Raji (cell line): ENCODE data around the gene PPP3CA.

Experiments used
- POLR2A ChIP-seq: IDR thresholded peaks from 2 replicates; pipeline ENCODE4 v1.6.1; 2011; ENCODE audit warnings: low read depth, low read length, control low read depth; ENCODE audit not compliant: insufficient read depth

The PPP3CA gene

DNA sequence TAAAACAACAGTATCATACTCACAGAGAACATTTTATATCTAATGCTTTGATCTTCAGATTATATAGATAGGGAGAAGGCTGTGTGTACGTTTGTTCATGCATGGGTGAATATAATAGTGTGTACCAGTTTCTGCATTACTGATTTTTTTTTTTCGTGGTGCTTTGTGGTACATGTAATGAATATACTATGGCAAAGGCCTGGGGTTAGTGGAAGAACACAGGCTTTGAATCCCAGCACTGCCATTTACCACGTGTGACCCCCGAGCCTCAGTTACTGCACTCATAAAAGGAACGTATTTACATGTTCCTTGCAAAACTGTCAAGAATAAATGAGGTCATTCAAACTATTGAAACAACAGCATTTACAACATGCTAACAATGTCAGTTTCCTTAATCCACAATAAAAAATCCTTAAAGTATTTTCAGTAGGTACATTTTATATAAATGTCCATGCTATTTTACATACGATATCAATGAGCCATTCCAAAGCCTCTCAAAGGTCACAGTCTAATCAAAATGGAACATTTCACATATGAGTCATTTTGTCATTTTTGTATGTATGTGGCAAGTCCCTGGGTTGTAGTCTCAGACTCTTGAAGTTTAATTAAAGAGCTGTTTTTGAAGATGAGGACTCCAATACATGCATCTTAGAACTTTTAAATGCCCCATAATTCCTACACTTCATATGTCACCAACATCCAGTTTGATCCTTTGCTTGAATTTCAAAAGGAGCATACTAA lies 242.8 kb downstream of the PPP3CA start:
- TF ChIP-seq POLR2A: no peak

DNA sequence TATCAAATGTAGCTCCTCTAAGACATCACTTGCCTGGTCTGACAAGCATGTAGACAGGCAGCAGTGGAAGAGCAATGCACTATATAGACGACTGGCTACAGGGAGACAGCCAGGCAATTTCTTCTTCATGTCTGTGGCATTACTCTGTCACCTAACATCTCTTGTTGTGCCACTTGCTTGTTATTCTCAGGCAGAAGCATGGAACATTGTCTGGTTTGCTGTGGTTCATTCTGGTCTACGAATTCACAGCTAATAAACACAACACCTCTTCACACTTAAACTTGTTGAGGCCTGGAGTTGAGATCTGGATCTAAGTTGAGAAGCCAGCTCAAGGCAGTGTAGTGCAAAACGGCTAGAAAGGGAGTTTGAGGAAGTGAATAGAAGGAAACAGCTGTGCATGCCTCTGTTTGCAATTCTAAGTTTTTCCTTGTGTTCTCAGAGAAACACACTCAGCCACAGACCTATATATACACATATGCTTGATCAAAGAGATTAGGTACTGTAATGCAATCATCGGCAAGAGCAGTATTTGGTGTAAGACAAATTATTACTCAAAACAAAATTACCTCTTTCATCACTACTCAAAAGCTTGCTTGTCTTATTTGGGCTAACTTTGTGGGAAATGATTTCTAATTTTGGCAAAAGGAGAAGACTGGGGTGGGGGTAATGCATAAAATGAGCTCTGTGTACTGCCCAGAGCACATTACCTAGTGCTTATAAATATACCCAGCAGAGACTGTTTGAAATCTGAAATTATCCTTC lies 243.8 kb downstream of the PPP3CA start:
- TF ChIP-seq POLR2A: no peak

DNA sequence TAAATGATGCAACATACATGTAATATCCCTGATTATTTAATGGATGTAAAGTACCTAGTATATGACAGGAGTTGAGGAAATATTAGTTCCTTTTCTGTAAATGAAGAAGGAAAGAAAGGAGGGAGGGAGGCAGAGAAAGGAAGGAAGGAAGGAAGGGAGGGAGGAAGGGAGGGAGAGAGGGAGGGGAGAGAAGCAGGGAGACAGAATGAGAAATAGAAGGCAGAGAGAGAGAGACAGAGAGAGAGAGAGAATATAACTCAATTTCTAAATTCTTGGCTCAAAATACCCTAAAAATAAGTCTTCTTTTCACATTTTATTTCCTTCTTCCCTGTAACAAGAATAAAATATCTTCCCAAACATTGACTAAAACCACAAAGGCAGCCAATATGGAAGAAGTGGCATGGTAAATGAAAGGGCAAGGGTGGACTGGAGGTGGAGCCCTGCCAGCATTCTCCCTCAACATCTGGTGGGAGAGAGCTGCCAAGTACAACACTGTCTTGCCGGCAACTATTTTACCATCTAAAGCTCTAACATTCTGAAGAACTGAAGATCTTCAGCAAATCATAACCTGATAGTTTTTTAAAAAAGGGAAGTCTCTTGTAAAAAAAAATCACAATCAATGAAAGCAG lies 245.1 kb downstream of the PPP3CA start:
- TF ChIP-seq POLR2A: no peak

DNA sequence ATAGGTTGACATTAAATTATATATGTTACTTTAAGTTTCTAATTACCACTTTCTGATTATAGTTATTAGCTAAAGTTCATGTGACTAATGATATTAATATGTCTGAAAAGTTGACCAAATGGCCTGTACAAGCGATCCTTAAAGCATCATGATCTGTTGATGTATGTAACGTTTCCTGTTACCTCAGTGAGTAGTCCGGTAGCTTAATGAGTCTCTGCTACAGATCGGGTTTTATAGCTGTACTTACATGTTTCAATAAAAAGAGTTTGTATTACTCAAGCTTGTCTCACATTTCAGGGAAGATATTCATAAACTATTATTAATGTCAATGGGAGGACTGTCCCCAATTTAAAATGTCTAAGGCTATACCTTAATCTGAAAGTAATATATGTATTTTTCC lies 246.3 kb downstream of the PPP3CA start:
- TF ChIP-seq POLR2A: no peak

DNA sequence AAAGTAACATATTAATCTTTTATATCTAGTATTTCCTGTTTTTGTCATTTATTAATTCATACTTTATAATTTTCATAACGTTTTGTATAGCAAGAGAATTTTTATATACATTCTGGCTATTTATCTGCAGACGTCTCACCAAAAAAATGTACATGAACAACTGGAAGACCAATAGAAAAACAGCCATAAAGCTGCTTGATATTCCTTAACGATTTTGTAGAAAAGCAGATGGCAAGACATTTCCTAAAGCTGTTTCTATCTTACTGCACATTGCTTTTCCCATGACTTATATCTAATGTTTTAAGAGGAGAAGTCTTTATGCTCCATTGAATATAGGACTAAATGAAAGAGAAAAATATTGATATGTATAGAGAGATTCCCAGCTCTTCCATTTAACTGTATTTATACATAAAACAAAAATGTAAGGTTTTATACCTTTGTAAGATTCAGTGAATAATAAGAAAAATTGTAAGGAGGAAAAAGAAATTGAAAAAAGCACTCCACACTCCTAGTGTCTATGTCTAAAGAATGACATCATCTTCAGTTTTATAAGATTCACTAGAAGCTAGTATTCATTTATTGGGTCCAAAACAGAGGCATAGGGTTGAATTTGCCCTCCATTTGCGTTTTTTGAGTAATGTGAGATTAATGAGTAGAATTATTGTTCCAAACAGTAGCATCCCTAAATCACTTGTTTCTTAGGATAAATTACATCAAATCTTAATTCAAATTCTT lies 248.5 kb downstream of the PPP3CA start:
- no peak for TF ChIP-seq POLR2A

DNA sequence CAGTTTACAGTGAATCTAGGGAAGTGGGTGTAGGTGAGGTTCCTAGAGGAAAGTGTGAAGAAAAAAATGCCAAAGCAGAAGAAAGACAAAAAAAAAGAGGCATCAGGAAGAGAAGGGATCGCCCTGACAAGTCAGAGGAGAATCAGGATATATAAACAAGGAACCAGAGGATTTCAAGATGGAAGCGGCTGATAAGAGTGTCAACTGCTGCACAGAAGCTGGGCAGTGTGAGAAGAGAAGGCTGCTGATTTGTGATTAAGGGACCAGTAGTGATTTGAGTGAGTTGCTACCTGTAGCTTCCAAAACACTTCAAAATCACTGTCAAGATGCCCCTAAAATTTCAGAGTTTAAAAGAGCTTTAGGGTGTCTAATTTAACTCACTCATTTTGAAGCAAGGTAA lies 258.2 kb downstream of the PPP3CA start:
- no peak for TF ChIP-seq POLR2A

DNA sequence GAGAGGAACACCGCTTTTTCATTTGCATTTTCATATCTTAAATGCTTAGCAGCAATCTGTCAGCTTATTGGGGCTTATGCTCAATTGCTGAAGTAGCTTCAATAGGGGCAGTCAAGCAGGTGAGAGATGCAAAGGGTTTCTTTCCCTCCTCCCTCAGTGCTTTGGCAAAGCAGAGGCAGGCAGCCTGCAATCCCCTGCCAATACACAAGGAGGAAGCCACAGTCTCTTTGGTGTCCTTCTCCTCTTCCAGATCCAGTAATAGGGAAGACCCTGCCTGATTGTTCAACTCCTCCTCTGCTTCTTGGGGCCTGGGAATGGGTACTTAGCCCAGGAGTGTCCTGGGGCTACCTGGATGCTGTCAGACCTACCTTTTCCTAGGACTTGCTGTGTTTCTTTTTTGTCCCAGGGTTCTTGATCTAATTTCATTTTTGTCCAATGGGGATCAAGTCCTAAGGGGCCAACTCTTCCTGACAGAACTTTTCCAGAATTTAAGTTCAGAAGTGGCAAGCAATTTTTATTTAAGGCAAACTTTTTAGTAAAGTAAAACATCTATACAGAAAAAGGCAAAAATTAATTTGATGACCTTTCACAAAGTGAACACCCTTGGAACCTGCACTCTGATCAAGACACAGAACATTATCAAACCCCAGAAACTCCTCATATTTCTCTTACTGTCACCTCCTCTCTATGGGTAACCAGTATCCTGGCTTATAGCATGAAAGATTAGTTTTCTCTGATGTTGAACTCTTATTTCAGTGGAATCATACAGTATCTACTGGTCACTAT lies 260.3 kb downstream of the PPP3CA start:
- no peak for TF ChIP-seq POLR2A

DNA sequence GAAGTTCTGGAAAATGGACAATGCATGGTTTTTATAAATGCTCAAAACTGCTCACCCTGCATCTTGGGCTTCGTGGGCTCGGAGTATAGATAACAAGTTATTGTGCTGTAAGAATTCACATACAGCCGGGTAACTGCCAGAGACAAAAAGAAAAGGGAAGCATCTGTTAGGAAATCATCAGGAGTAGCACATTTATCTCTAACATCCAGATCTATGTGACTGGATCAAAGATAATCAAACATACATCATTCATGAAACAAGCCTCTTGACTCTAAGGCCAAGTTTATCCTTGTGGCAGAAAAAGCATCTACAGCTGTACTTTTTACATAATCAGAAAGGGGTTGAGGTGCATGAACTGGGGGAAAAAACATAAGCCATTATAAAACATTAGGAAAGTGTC lies 264.2 kb downstream of the PPP3CA start:
- TF ChIP-seq POLR2A: no peak

DNA sequence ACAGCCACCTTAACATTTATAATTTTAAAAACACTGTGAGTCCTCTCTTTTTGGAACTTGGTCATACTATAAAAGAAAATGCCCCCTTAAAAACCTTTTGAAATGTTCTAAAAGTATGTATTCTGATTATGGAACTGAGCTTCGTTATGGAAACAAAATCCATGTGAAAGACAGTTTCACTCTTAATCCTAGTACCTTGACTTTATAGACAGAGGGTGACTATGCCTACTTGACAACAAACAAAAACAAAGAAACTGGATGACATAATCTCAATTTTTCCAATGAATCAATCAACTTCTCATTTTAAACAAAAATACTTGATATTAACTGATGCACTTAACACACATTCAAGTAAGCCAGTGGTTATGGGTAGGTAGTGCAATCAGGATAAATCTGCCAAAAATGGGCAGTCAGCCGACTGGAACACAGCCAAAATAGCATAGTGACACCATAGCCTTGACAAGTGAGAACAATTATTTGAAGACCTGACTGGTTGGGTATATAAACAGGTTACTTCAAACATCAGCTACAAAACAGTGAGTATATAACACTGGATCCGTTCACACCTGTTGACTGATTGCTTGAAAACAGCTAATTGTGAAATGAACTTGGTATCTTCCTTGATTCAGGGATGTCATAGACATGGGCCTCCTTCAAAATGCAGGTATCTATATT lies 265.5 kb downstream of the PPP3CA start:
- no peak for TF ChIP-seq POLR2A

DNA sequence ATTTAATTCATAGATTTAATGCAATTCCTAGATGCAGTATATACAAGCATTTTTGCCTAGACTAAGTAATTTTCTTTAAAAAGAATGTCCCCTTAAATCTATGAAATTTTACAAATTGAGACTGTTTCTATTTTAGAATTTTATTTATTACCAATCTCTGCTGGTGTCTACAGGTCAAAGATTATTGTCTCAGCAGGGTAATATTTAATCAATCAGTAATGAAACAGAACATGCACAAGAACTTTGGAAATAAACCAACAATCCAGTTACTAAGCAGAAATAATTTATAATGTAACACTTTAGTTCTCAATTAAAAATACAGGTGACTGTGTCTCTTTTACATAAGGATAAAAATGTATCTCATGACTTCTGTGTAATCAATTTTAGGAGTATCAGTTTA lies 266.2 kb downstream of the PPP3CA start:
- no peak for TF ChIP-seq POLR2A

DNA sequence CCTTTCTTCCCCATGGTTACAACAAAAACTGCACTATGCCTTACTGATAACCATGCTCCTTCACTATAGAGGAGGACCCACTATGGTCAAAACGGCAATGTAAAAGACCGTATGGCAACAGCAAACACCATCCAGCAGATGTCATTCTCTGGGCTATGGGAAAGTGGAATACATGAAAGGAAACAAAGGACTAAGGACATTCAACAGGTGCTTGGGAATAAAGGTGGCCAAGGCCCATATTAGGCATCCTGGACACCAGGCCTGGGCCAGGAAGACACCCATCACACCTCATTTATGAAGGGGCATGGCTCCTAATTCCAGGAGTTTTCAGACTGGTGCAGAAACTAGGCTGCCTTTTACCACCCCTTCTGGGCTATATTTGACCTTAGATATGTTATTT lies 268.4 kb downstream of the PPP3CA start:
- no peak for TF ChIP-seq POLR2A

DNA sequence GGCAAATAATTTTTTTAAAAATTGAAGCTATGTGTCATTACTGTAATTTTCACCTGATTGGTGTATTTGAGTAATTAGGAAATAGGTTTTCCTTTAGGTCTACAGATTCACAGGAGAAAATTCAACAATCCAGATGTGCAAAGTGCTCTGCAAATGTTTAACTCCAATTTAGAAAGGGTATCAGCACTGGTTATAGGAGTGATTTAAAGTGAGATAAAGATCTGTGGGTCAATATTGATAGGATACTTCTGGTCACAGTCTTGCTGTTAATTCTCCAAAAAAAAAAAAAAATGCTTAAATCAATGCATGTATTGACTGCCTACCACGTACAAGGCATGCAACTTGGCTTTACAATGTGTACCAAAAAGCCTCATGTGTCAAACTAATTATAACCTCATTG lies 271.3 kb downstream of the PPP3CA start:
- no peak for TF ChIP-seq POLR2A

DNA sequence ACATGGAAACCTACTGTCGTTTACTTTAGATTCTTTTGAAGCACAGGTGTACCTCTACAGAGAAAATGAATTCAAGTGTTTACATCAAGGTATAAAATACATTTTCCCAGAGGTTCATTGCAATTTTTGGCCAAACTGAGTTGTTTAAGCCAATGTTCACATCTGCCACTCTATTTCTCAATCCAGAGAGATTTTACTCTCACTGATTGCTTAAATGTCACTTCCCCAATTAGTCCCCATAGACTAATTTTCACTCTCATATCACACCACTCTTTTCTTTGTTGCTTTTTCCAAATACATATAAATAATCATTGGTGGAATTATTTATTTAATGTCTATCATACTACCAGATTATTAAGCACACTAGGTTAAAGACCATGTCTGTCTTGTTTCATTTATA lies 271.8 kb downstream of the PPP3CA start:
- TF ChIP-seq POLR2A: no peak

DNA sequence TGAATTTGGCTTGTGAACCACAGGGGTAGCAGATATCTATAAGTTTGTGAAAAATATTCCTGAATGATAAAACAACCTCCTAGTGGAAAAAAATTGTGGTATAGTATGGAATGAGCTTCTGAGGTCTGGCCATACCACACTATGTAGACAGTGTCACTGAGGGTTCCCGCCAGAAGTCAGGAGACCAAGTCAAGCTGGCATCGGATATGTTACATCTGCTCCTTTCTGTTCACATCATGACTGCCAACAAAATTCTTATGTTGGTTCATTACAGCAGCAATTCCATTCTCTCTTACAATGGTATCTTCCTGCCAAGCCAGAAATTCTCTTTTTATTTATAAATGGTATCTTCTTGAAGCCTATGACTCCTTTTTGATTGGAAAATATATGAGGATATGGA lies 273.0 kb downstream of the PPP3CA start:
- no peak for TF ChIP-seq POLR2A

DNA sequence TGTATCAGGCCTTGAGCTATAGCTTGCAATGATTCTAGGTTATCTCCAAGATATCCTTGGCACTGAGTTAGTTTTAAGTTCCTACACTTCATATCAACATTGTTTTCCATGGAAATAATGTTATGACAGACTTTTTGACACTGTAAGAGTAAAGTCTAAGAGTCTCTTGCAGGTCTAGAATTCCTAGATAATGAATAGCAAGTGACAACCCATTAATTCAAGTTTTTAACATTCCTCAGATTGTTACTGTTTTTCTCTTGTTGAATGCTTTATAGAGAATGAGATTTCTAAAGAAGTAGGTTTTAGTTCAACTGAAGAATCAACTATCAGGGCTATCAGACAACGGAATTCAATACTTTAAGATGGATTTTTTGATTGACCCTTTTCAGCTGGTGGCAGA lies 276.1 kb downstream of the PPP3CA start:
- no peak for TF ChIP-seq POLR2A

DNA sequence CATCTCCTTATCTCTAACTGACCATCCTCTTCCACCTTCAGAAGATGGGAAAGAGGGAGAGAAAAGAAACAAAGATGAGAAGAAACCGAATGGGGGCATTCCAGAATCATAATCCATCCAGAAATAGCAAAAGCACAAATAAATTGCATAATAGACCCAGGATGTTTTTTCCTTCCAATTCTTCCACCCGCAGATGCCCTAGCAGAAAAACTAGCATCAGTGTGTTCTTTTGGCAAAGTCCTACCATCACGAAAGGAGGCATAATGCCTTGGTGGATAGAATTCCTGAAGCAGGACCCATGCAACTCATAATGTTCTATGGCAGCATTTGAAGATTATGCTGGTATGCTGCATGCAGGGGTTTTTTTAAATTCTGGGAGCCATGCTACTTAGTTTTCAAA lies 279.2 kb downstream of the PPP3CA start:
- no peak for TF ChIP-seq POLR2A
